GM04503 (cell line): ENCODE measurements around the gene NET1.
A peak's percentile ranks its signal among the peaks of the same experiment; 100 is the strongest.
"Not testable (repeated sequence)": the region's sequence is repeated elsewhere in the genome, so short reads cannot be mapped to it uniquely, and the experiment has no call there.

Experiments used
- DNase-seq: peaks from one replicate; pipeline ENCODE4 v3.0.0-alpha.2; 2012; ENCODE audit warnings: low read depth

The NET1 gene

GRCh38 chr10:5400468-5401240, 11.7 kb upstream of the NET1 start:
- no peak for DNase-seq

- DNase-seq = no peak
Observed at GRCh38 chr10:5402798-5403197, 9.6 kb upstream of the NET1 start.

GRCh38 chr10:5404208-5405041, 7.9 kb upstream of the NET1 start, which contains the start of gene TUBAL3:
Gene TUBAL3 (minus strand): TSS chr10:5404828. CDS start chr10:5404792, 36 bp downstream.
- DNase-seq = no peak

GRCh38 chr10:5406918-5407317, 5.4 kb upstream of the NET1 start:
- DNase-seq = no peak

GRCh38 chr10:5410787-5411186, 1.6 kb upstream of the NET1 start:
- not testable (repeated sequence) for DNase-seq

GRCh38 chr10:5411941-5412276, 448 bp upstream of the NET1 start:
- peak; percentile 13 for DNase-seq

GRCh38 chr10:5413012-5413938, 918 bp downstream of the NET1 start:
- DNase-seq = peak; percentile 7

GRCh38 chr10:5416981-5417380, 4.6 kb downstream of the NET1 start:
- DNase-seq = no peak

GRCh38 chr10:5418584-5418983, 6.2 kb downstream of the NET1 start:
- no peak for DNase-seq

GRCh38 chr10:5419466-5420094, 7.2 kb downstream of the NET1 start:
- no peak for DNase-seq

GRCh38 chr10:5423771-5424170, 11.4 kb downstream of the NET1 start:
- no peak for DNase-seq

GRCh38 chr10:5424751-5425150, 12.4 kb downstream of the NET1 start:
- DNase-seq = no peak

GRCh38 chr10:5428133-5428532, 15.8 kb downstream of the NET1 start:
- no peak for DNase-seq

- DNase-seq = no peak
Observed at GRCh38 chr10:5433182-5433581, 20.8 kb downstream of the NET1 start.

- peak; percentile 61 for DNase-seq
Observed at GRCh38 chr10:5434017-5434753, 21.8 kb downstream of the NET1 start.

GRCh38 chr10:5435328-5435727, 23.0 kb downstream of the NET1 start:
- DNase-seq = no peak

GRCh38 chr10:5440206-5440605, 27.8 kb downstream of the NET1 start:
- no peak for DNase-seq

GRCh38 chr10:5441106-5441505, 28.7 kb downstream of the NET1 start:
- no peak for DNase-seq

GRCh38 chr10:5442065-5442989, 30.0 kb downstream of the NET1 start:
- DNase-seq = no peak

GRCh38 chr10:5442990-5443370, 30.6 kb downstream of the NET1 start:
- DNase-seq = no peak
